Measurements from ENCODE around the gene KCNQ1. TPM values are rescaled to one million over a fixed set of nuclear protein-coding genes. Genes with fewer than 3 reads are reported as not detected.

Gene KCNQ1
- polyA plus RNA-seq, 10 donors, result 1.2 to 3.6 (median 2.4) TPM

DNA sequence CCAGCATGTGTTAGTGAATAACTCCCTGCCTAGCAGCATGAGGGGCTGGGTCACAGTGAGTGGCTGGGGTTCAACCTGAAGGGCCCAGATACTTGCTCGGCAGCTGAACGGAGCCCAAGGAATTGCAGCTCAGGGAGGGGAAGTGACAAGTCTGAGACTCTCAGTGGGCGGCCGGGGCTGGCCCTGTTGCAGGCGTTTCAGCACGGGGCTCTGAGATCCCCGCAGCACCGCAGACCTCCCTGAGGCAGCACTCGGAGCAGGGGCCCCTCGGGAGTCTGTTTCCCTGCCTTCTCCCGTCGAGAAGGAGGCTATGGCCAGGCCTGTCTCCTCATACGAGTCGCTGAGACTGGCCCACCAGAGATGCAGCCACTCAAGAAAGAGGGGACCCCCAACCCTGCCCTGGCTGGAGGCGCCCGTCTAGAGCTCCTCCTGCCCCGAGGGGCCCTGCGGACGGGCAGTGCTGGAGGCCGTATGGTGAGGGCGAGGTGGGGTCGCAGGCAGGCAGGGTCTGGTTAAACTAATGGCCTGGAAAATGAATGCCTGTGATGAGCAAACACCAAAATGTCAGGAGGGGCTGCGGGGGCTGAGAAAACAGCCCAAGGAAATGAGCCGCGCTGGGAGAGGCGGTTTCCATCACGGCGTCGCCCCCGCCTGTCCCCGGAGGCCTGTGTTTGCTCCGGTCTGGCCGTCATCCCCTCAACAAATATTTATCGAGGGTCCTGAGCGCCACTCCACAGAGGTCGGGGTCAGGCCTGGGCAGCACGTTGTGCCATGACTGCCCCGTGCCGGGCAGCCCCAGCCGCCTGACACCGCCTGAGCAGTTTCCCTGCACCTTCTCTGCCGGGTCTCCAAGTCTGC is 35.0 kb upstream of the KCNQ1 start:
- DNase-seq, result peak in 1 of 3 donors; percentile 46

DNA sequence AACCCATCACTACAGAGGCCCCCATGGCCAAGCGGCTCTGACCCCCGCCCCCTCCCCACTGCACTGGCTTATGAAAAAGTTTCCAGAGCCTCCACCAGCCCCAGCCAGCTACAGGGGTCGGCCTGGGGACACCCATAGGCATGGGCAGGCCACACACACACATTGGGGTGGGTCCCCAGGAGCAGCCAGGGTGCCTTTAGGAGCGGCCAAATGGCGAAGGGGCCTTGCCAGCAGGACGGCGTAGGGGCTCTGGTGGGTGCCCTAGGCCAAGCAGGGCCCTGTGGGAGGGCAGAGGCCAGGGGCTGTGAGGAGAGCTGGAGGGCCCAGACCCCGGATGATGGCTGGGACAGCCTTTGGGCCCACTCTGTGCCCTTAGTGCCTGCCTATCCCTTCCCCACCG is 34.2 kb upstream of the KCNQ1 start:
- DNase-seq, result no peak

GRCh38 chr11:2411446-2412305 is 33.1 kb upstream of the KCNQ1 start:
- no peak for DNase-seq

- no peak for DNase-seq
Measured at GRCh38 chr11:2412323-2412722, 32.5 kb upstream of the KCNQ1 start.

- no peak for DNase-seq
Measured at GRCh38 chr11:2413742-2414579, 30.8 kb upstream of the KCNQ1 start.

DNA sequence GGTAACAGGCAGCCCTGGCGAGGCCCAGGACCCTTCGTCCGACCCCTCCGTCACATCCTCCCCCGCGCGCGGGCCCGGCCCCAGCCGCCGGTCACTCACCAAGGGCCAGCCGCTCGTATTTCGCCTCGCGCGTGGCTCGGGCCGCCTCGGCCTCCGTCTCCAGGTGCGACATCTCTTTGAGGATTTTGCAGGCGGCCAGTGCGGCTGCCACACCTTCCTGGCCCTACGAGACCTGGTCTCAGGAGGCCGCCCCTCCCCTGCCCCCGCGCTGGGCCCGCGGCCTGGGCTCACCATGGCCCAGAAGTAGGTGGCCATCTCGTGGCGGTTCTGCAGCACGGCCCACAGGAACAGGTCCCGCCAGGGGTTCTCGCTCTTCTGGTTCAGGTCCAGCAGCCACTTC is 30.2 kb upstream of the KCNQ1 start:
- no peak for DNase-seq

DNA sequence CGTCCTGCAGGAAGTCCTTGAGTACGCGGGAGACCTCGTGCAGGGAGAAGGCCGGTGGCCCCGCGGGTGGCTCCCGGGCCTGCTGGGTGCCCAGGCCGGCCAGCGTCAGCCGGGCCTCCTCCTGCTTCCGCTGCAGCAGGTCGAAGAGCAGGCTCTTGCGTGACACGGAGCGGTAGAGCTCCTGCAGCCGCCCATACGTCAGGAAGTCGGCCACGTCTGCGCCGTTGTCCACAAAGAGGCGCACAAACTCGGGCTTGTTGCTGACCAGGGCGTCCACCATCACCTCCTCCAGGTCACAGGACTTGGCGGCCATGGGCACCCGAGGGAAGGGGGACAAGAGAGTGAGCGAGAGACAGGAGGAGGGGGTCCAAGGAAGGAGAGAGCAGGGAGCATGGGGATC is 29.6 kb upstream of the KCNQ1 start:
- DNase-seq, result no peak

DNA sequence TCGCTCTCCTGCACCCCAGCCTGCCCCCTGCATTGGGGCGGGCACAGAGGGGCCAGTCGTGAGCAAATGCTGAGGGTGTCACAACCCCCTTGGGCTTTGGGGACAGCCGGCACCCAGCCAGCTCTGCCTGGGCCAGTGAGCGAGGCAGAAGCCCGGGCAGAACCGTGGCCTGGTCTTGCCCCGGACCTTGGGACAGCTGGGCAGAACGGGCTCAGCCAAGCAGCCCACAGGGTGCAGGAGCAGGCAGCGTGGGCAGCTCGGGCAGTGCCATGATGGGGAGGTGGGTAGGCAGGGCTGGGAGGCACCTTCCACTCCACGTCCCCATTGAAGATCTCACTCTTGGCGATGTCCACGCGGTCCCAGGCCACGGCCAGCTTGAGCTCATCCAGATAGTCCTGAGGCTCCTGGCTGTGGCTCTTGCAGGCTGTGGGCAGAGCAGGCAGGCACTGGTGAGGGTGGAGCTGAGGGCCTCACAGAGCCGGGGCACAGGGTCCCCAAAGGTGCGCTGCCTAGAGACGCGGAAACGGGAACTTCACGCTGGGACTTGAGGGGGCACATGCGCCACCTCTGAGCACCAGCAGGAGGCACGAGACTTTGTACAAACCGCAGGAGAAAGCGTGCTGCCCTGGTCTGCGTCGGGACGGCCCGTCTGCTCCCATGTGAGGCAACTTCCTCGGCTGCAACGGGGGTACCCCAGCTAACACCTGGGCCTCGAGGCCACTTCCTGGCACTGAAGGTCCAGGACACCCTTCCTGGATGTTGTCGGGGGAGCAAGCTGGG is 29.0 kb upstream of the KCNQ1 start:
- DNase-seq, result no peak

GRCh38 chr11:2416765-2417164 is 28.0 kb upstream of the KCNQ1 start:
- no peak for DNase-seq

GRCh38 chr11:2417856-2418692 is 26.7 kb upstream of the KCNQ1 start:
- DNase-seq, result no peak

DNA sequence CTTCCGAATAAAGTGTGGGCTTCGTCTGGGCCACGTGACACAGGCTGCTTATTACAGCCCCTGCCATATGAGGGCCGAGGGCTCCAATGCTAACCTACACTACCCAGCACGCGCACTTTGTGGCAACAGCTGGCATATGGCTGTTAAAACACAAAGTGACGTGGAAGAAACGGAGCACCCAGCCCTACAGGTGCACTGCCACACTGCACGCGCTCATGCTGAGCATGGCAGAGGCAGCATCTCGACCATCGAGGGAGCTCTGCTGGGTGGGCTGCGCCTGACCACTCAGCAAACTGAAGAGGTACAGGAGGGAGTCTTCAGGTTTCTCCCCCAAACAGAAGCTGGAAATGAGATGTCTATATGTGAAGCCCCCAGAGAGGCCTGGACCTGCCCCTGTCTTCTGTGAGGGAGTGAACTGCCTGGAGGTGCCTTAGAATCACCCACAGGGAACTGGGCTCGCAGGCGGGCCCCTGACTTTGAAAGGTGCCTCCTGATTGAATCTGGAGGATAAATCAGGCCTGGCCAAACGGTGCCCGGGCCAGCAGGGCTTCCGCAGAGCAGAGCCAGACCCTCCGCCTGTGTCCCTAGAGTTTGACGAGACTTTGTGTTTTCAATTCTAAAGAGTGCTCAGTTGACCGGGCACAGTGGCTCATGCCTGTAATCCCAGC is 26.0 kb upstream of the KCNQ1 start:
- DNase-seq, result no peak

- DNase-seq, result peak; percentile 49 to 89 (median 81)
Measured at GRCh38 chr11:2419638-2420501, 24.9 kb upstream of the KCNQ1 start.

DNA sequence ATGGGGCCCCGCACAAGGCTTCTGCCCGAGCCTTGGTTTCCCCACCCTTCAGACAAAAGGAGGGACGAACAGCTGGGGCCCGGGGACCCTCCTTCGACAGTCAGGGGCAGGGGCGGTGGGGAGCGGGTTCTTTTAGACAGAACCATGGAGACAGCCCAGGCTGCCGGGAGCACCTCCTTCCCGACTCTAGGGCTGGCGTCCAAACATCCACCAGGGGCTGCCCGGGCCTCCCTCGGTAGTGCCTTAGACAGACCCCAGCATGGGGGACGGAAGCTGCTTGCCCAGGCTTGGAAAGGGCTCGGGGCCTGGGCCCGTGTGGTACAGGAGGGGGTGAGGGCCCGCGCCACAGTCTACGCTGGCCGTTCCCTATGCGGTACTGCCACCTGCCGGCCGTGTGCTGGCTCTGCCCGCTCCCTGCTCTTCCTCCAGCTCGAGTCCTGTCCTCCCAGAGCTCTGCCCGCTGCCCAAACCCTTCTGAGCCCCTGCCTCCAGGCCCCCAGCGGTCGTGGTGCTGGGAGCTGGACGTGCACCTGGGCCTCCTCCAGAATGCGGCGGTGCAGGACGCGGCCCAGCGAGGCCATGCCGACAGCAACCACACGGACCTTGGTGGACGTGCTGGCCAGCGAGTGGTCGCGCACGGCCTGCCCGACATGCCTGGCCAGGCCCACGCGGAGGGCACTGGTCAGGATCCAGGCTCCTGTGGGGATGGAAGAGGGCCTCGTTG is 24.1 kb upstream of the KCNQ1 start:
- peak; percentile 54 to 91 (median 75) for DNase-seq

GRCh38 chr11:2421226-2421994 is 23.4 kb upstream of the KCNQ1 start:
- DNase-seq, result no peak

DNA sequence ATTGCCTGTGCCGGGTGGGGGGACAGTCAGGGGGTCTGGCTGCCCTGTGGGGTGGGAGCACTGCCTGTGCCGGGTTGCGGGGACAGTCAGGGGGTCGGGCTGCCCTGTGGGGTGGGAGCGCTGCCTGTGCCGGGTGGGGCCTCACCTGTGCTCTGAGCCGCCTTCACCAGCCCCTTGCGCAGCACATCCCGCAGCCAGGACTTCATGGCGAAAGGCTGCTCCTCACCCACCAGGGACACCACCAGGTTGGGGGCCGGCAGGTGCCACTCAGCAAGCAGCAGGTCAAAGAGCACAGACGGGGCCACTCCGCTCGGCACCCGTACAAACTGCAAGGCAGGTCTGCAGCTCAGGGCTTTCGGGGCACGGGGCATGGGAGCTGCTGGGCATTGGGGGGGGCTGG is 22.8 kb upstream of the KCNQ1 start:
- no peak for DNase-seq

DNA sequence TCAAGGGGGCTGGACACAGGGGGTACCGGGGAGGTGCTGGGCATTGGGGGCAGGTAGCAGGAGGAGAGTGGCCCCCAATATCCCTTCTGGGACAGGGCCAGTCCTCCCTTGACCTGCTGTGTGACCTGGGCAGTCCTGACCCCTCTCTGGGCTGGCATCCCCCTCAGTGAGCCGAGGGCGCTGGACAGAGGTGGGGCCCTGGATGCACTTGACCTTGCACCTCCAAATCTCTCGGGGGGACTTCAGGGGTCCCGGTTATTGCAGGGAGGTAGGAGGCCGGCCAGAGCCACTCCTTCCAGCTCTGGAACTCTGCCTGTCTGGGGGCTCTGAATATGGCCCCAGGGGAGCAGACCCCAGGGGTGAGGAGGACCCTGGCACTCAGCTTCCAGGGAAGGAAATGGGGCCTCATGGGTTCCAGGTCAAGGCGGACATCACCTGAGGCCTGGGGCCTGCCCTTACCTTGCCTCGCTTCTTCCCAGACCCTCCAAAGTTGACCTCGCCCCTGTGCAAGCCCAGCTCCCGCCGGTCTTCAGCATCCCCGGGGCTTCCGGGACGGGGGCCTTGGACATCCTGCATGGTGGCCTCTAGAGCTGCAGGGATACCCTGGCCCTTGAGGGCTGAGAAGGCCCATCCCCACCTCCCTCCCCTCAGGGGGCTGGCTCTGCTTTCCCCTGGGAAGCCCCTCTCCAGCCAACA is 22.2 kb upstream of the KCNQ1 start:
- DNase-seq, result no peak

All from muscle of back (tissue), 11 donors.